ENCODE measurements around the gene LRP10. TPM values are rescaled to one million over a fixed set of nuclear protein-coding genes. Genes with fewer than 3 reads are reported as not detected.

LRP10 gene
- total RNA-seq, 1 experiment from 2014 or later, result 78.3 TPM

- in situ Hi-C loops (cut with HindIII; ENCODE audit: low pct_unique_long_range_greater_than_20kb, low sequenced_read_pairs), result no loop called here
- intact Hi-C loops (cut with micrococcal nuclease; ENCODE audit: unreplicated experiment), result no loop called here
- ChIA-PET POLR2A (no interaction called here), CTCF (interaction anchor here (0.5 to 0.6 kb wide), 2 partner anchors 48 to 897 kb away, joined by 4 read pairs; no protein-coding TSS in a partner anchor)
- ATAC-seq (no peak), DNase-seq (ENCODE audit: low read depth, low spot score) (no peak)
- TF ChIP-seq, protein P1, sequence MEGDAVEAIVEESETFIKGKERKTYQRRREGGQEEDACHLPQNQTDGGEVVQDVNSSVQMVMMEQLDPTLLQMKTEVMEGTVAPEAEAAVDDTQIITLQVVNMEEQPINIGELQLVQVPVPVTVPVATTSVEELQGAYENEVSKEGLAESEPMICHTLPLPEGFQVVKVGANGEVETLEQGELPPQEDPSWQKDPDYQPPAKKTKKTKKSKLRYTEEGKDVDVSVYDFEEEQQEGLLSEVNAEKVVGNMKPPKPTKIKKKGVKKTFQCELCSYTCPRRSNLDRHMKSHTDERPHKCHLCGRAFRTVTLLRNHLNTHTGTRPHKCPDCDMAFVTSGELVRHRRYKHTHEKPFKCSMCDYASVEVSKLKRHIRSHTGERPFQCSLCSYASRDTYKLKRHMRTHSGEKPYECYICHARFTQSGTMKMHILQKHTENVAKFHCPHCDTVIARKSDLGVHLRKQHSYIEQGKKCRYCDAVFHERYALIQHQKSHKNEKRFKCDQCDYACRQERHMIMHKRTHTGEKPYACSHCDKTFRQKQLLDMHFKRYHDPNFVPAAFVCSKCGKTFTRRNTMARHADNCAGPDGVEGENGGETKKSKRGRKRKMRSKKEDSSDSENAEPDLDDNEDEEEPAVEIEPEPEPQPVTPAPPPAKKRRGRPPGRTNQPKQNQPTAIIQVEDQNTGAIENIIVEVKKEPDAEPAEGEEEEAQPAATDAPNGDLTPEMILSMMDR (IDR thresholded peaks at IDR 0.05), result no peak
- Histone ChIP-seq H3K4me3 (ENCODE audit: low read depth in 2 of 2, low read length in 2 of 2) (no peak overlapping the region), H3K27ac (ENCODE audit: low read length) (no peak overlapping the region), H3K9me3 (ENCODE audit: control insufficient read depth, insufficient read depth, low read depth, low read length) (no peaks in the 10 kb centered on the region), H3K27me3 (ENCODE audit: control insufficient read depth, insufficient read depth, low read length) (no peaks in the 10 kb centered on the region), H3K36me3 (ENCODE audit: control insufficient read depth, insufficient read depth, low read length) (peaks cover 3% of the 10 kb centered on the region; the same call in 1 of the 2 replicates), H3K4me1 (ENCODE audit: control insufficient read depth, insufficient read depth, low read length) (no peaks in the 10 kb centered on the region)
- no TSS peak for BruUV-seq (replicated peaks)
These were observed 24.8 kb downstream of the LRP10 start for GRCh38 chr14:22896356-22896755.

- Histone ChIP-seq H3K4me1 (ENCODE audit: control insufficient read depth, insufficient read depth, low read length) (no peaks in the 10 kb centered on the region), H3K36me3 (ENCODE audit: control insufficient read depth, insufficient read depth, low read length) (peaks cover 4% of the 10 kb centered on the region; the same call in 1 of the 2 replicates), H3K4me3 (ENCODE audit: low read depth in 2 of 2, low read length in 2 of 2) (no peak overlapping the region), H3K27me3 (ENCODE audit: control insufficient read depth, insufficient read depth, low read length) (no peaks in the 10 kb centered on the region), H3K9me3 (ENCODE audit: control insufficient read depth, insufficient read depth, low read depth, low read length) (no peaks in the 10 kb centered on the region), H3K27ac (ENCODE audit: low read length) (no peak overlapping the region)
- POLR2A ChIA-PET, result no interaction called here
- intact Hi-C loops (cut with micrococcal nuclease; ENCODE audit: unreplicated experiment), result no loop called here
- no peak for ATAC-seq
- in situ Hi-C loops (cut with HindIII; ENCODE audit: low pct_unique_long_range_greater_than_20kb, low sequenced_read_pairs), result no loop called here
- TF ChIP-seq POLR2AphosphoS5 (IDR thresholded peaks at IDR 0.05; ENCODE audit: low read depth, low read length) (no peak), TCF7L2 (IDR thresholded peaks at IDR 0.05; ENCODE audit: low read depth, low read length) (no peak), SIN3A (IDR thresholded peaks at IDR 0.05; ENCODE audit: borderline replicate concordance, insufficient read depth, low read depth, low read length) (no peak)
- TF ChIP-seq, protein P1 (IDR thresholded peaks at IDR 0.05), result no peak
- TF ChIP-seq, protein P2, sequence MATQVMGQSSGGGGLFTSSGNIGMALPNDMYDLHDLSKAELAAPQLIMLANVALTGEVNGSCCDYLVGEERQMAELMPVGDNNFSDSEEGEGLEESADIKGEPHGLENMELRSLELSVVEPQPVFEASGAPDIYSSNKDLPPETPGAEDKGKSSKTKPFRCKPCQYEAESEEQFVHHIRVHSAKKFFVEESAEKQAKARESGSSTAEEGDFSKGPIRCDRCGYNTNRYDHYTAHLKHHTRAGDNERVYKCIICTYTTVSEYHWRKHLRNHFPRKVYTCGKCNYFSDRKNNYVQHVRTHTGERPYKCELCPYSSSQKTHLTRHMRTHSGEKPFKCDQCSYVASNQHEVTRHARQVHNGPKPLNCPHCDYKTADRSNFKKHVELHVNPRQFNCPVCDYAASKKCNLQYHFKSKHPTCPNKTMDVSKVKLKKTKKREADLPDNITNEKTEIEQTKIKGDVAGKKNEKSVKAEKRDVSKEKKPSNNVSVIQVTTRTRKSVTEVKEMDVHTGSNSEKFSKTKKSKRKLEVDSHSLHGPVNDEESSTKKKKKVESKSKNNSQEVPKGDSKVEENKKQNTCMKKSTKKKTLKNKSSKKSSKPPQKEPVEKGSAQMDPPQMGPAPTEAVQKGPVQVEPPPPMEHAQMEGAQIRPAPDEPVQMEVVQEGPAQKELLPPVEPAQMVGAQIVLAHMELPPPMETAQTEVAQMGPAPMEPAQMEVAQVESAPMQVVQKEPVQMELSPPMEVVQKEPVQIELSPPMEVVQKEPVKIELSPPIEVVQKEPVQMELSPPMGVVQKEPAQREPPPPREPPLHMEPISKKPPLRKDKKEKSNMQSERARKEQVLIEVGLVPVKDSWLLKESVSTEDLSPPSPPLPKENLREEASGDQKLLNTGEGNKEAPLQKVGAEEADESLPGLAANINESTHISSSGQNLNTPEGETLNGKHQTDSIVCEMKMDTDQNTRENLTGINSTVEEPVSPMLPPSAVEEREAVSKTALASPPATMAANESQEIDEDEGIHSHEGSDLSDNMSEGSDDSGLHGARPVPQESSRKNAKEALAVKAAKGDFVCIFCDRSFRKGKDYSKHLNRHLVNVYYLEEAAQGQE (IDR thresholded peaks at IDR 0.05; ENCODE audit: insufficient read depth in 1 of 2, low read depth in 2 of 2, low read length in 1 of 2), result no peak
- CTCF ChIA-PET, result interaction anchor here (0.5 to 0.6 kb wide), 2 partner anchors 47 to 898 kb away, joined by 4 read pairs; no protein-coding TSS in a partner anchor
- no TSS peak for BruUV-seq (replicated peaks)
- no peak for DNase-seq (ENCODE audit: low read depth, low spot score)
These were observed 25.2 kb downstream of the LRP10 start for GRCh38 chr14:22896760-22897159.

Data from Panc1 (cell line).